Neural progenitor cell (in vitro differentiated cells): ENCODE measurements around the gene STX1A.

Experiments
- EZH2 ChIP-seq: fragments of 200-600 bp; sonication (generic); IDR thresholded peaks from 2 replicates; pipeline ENCODE4 v1.6.1; 2017; ENCODE audit warnings: antibody characterized with exemption, mild to moderate bottlenecking, moderate library complexity
- EZH2phosphoT487 ChIP-seq: fragments of 200-600 bp; sonication (generic); IDR thresholded peaks from 2 replicates; pipeline ENCODE4 v1.6.1; 2017; ENCODE audit warnings: antibody characterized with exemption
- TF ChIP-seq, protein P1 (sequence below): fragments of 200-600 bp; sonication (generic); IDR thresholded peaks from 2 replicates; pipeline ENCODE4 v1.5.1; 2017; ENCODE audit warnings: antibody characterized with exemption, mild to moderate bottlenecking

DNA sequence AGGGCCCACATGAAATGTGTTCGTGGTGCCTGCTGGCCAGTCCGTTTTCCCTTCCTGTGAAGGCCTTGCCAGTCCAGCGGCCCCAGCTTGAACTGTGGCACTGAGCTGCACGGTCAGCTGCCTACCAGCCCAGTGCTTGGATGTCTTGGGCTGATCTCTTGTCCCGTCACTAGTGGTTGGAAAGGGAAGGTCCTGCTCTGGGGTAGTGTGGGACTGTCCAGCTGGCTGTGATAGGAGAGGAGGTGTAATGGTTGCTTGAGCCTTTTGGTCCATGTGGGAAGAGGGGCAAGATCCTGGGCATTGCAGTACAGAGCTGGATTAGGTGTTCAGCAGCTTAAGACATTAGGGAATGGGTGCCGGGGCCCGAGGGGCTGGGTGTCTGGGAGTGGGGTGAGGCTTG, 21.1 kb downstream of the STX1A start:
- TF ChIP-seq, protein P1, sequence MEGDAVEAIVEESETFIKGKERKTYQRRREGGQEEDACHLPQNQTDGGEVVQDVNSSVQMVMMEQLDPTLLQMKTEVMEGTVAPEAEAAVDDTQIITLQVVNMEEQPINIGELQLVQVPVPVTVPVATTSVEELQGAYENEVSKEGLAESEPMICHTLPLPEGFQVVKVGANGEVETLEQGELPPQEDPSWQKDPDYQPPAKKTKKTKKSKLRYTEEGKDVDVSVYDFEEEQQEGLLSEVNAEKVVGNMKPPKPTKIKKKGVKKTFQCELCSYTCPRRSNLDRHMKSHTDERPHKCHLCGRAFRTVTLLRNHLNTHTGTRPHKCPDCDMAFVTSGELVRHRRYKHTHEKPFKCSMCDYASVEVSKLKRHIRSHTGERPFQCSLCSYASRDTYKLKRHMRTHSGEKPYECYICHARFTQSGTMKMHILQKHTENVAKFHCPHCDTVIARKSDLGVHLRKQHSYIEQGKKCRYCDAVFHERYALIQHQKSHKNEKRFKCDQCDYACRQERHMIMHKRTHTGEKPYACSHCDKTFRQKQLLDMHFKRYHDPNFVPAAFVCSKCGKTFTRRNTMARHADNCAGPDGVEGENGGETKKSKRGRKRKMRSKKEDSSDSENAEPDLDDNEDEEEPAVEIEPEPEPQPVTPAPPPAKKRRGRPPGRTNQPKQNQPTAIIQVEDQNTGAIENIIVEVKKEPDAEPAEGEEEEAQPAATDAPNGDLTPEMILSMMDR, result no peak
- TF ChIP-seq EZH2 (no peak), EZH2phosphoT487 (no peak)
